Stimulated activated CD4-positive, alpha-beta T cell treated with anti-CD3 and anti-CD28 coated beads, Interleukin-4, amount 100 ng/mL, for 48 hours (primary cell): ENCODE results near the gene PER2.
"Not testable (repeated sequence)": the region's sequence is repeated elsewhere in the genome, so short reads cannot be mapped to it uniquely, and the experiment has no call there.

Experiments used
- DNase-seq, 2 donors: peaks; one replicate each; pipeline ENCODE4 v3.0.0-alpha.2; 2020; ENCODE audit warnings: low read depth in 2 of 2

The PER2 gene

DNA sequence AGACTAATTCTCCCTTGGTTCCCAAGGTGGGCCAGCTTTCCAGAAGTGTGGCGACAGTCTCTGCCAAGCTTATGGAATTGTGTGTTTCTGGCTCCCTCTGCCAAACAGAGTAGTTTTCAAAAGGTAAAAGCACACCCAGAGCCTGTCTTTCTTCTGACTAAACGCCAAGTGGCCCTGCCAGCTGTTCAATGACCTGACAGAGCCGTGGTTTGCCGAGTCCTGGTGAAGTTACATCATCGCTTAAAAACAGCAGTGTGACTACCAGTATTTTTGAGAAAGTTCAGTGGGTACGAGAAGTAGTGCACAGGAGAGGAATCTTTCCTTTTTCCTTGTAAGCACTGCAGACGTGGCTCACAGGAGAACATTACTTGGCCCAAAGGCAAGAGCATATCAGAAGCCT lies 1.9 kb downstream of the PER2 start:
- DNase-seq, result no peak

DNA sequence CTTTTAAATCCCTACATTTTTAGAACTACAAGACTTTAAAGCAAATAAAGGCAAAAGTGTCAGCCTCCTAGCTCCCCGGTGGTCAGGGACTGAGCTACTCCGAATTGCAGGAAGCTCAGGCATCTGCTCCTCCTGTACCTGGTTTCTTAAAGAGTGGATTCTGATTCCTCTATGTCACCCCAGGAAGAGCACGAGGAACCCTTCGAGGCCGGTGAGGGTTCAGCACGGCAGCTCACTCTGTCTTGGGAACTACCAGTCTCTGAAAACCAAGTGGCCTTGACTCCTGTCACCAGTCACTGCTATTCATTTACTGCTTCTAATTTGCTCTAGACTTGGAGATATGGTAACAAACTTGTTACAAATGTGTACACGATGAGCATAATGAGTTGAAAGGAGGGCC lies 2.3 kb downstream of the PER2 start:
- DNase-seq, result no peak

DNA sequence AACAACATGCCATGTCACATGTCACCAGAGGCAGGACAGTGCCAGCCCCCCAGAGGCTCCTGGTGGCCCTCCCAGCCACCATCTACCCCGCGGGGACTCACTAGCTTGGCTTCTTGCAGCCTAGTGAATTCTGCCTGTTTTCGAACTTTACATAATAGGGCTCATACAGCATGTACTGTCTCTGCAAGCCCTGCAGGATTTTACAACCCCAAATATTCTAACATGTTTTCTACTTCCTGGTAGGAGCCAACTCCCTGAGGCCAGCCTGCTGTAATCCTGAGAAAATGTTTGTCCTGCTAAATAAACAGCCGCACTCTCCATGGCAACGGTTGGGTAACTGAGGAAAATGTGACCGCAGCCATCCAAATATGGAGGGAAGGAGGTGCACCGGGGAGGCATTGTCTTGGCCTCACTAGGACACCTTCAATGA lies 2.7 kb downstream of the PER2 start:
- DNase-seq, result no peak

DNA sequence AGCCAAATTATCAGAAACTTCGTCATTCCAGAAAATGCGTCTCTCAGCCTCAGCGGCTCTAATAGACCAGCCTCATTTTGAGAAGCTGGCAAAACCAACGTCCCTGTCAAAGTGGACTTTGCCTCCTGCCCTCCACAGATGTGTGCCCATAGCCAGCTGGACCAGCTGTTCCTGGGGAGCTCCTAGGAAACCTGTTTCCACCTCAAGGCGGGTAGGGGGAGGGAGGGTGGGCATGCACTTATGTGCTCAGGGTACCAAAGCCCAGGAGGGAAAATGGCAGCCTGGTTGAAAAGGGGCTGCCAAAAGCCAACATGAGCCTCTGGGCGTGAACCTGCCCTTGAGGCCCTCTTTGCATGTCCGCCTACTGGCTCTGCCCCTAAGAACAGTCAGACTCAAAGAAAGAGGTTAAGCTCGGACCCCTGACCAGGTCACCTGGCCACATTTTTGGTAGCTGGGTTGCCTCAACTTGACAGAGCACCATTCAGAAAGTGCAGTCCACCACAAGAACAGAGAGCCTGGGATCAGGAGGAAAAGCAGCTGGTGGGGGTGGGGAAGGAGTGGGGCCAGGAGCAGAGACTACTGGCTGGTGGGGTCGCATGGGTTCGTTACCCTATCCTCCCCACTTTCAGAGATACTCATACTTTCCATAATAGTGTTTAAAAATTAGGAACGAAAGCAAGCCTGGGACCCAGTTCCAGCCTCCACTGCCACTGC lies 3.5 kb downstream of the PER2 start:
- no peak for DNase-seq

DNA sequence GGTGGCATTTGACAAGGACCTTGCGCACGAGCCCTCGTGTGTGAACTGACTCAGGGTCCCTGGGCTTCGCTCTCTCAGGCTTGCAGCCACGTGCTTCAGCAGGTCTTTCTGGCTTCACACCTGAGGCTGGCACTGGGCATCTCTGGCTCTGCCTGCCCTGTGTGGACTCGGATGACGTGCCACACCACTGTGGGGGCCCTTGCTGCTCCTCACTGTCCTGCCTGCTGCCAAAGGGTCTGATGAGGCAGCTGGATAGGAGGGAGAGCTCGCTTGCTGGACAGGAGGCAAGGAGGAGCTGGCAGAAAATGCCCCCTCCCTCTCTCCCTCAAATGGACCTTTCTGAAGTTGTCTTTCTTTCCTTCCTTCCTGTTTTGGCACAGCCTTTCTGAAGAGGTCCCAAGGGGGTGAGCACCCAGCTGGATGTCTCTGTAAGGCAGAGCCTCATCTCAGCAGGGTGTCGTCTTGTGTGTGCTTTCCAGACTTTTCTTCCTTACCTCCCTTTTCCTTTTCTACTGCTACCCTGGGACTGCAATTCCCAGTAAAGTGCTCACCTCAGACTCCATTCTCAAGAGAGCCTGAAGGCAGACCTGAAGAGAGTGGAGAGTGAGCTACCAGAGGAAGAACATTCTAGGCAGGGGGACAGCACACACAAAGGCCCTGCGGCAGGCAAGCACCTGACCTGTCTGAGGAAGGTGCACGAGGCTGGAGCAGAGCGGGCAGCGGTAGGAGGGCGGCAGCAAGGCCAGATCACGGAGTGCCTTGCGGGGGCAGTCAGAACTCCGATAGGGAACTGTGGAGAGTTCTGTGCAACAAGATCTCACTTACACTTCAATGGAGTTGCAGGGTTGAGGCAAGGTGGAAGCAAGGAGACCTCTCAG lies 5.3 kb downstream of the PER2 start:
- no peak for DNase-seq

DNA sequence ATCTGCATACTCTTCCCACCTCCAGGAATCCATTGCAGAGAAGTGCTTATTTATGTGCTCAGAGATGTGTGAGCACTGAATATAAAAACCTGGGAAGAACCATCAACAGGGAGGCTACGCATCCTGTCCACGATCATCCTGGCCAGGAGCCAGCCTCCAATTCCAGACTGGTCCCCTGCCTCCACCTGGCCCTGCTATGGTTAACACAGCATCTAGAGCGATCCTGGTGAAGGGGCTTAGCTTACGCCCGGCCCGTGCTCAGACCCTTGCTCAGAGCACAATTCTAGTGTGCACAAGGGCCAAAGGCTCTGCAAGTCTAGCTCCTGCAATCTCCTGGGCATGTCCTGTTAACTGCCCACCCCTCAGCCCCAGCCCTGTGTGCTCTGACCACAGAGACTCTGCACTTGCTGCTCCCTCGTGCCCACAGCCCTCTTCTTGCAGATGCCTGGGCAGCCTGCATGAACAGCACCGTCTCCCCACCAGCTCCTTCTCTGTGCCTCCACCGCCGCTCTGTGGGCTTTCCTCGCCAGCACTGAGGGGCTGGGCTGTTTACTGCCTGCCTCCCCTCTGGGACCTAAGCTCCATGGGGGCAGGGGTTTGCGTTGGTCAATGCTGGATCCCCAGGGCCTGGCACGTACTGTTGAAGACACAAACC lies 6.5 kb downstream of the PER2 start:
- DNase-seq, result no peak

DNA sequence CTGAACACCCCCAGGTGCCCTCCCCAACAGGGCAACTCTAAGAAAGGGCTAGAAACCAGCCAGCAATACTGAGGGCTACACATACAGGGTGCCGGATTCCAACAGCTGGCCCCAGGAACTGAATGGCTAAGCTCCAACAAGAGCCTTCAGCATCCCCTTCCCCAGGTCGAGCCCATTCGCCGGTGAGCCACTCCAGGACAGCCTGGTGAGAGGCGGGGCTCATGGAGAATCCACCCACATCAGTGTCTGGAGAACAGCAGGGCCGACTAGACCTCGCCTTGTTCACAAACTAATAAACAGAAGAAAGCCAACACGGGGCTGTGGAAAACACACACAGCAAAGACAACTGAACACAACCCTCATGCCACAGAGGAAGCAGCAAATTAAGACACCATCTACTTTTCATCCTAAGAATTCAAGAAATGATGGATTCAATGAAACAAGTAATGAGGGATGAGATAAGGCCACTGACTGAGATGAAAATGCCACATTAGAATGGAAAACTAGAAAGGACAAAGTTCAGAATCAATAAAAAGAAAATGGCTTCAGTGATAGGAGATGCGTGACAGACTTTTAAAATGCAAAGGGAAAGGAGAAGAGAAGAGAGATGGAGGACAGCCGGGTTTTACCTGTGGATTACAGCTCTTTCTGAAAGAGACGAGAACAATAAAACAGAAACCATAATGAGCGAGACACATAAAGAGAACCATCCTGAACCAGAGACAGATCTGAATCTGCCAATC lies 8.2 kb downstream of the PER2 start:
- no peak for DNase-seq

DNA sequence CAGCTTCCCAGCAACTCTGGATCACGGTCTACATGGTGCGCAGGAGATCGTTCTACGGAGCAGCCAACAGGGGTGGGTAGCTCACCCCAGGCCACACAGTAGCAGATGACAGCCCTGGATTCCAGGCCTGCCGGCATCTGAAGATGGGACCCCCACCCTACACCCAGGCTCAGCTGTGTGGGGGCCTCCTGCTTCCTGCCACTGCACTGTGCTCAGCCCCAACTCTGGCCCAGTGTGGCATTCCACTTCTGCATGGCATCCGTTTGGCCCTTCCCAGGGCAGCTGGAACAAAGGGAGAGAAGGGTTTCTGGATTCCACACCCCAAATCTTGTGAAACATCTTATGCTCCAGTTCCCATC lies 9.1 kb downstream of the PER2 start:
- no peak for DNase-seq

DNA sequence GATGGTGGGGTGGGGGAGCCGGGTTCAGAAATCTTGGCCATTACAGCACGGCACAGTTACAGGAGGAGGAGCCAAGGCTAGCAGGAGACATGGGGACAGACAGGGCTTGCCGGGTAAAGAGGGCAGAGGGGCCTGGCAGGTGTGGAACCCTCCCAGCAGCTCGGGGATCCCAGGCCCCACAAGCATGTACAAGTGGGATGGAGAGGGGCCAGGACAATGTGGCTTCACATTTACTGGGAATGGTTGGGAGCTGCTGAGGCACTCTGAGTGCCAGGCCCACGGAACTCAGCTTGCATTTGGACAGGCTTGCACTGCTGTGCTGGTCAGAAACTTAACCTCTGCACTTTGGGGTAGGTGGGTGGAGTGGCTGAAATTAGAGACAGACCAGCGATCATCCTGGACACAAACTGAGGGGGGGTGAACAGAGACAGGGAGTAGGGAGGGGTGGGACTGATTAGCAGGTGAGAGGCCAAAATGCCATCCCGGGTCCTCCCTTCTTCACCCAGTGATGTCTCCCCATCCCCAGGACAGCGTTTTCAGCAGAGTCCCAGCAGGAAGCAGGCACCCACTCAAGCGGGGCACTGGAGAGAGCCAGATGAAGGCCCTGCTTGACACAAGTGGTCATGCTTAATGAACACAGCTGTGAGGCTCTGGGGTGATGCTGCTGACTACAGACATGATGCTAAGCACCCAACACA lies 9.6 kb downstream of the PER2 start:
- no peak for DNase-seq

DNA sequence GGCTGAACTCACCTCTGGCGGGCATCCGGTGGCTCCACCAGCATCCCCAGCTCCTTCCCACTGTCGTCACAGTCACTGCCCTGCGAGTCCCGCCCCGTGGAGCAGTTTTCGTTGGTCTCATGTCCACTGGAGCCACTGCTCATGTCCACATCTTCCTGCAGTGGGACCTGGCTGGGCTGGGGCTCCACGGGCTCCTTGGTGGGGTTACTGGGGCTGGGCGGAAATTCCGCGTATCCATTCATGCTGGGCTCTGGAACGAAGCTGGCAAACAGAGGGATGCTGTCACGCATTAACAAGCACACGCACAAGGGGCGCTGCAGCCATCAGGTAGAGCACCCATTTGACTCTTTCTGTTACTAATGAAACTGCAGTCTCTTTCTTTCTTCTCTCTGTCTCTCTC lies 10.7 kb downstream of the PER2 start:
- no peak for DNase-seq

DNA sequence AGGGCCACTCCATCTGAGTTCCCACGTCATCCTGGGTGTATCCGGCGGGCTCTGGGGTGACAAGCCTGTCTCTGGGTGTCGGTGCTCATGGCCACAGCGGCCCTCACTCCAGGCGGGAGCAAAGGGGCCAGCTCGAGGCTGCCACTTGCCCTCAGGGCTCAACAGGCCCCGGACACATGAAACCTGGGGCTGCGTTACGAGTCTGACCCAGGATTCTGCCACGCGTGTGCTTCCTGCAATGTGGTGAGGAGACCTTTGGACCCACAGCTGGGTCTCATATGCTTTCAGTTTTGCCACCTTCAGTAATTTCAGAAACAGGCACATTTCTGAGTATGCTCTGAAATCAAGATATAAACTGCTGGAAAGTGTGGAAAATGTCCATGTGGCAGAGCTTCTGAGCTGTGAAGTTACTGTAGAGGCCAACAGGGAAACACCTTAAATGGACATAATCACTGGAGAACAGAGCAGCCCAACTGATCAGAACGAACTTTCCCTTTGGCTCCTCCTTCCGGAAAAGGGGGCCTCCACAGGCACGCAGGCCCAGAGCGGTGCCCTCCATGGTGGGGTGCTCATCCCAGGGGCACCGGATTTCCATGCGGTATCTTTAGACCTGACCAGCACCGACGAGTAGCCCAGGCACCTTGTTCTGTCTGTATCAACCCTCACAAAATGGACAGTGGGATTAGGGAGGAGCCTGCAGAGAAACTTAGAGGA lies 14.1 kb downstream of the PER2 start:
- no peak for DNase-seq

DNA sequence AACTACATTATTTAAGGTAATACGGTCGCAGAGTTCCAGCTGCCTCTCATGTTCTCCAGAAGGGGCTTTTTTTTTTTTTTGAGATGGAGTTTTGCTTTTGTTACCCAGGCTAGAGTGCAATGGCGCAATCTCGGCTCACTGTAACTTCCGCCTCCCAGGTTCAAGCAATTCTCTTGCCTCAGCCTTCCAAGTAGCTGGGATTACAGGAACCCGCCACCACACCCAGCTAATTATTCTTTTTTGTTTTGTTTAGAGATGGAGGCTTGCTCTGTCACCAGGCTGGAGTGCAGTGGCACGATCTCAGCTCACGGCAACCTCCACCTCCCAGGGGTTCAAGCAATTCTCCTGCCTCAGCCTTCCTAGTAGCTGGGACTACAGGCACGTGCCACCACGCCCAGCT lies 15.0 kb downstream of the PER2 start:
- DNase-seq, result not testable (repeated sequence)

DNA sequence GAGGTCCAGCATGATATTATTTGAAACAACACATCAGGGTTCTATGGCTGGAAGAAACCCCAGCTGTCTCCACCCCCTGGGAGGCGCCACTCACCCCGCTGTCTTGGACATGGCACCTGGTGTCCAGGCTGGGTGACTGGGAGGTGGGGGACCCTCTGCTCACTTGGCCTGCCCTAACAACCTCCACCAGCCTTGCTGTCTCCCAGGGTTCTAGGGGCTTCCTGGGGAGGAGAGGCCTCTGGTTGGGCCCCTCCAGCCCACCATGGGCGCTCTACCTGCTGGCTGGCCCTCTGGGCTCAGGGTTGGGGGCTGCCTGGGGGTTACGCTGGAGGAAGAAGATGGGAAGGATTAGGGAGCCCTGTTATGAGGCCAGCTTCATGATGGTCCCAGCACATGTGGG lies 16.3 kb downstream of the PER2 start:
- DNase-seq, result no peak

DNA sequence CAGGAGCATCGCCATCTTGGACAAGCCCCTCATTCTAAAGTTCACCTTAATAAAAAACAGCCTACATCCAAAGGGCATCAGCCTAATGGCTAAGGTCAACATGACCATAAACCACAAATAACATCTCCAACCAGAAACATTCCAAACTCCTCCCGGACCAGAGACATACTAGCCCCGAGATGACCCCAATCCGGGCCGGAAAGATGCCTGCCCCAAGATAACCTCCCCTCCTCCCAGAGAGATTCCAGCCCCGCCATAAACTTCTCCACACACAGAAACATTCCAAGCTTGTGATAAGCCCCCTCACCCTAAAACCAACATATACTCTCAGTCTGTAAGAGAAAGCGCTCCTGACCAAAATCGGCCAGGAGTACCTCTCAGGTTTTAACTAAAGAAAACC lies 16.7 kb downstream of the PER2 start:
- DNase-seq, result not testable (repeated sequence)

DNA sequence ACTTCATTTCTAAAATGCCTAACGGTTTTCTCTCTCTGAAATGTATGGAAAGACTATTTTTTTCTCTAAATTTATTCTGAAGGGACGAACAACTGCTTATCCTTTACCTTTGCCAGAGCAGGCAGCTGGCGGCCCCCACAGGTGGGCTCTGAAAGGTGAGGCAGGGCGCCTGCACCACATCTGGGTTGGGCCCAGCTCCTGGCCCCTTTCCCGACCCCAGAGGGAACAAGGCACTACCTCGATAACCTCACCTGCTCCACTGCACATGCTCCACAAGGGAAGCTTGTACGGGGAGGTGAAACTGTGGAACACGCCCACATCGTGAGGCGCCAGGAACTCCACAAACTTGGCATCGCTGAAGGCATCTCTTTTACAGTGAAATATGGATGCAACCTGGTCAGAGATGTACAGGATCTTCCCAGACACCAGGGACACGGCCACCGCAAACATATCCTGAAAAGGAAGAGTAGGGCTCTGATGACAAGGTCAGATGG lies 17.3 kb downstream of the PER2 start:
- no peak for DNase-seq

DNA sequence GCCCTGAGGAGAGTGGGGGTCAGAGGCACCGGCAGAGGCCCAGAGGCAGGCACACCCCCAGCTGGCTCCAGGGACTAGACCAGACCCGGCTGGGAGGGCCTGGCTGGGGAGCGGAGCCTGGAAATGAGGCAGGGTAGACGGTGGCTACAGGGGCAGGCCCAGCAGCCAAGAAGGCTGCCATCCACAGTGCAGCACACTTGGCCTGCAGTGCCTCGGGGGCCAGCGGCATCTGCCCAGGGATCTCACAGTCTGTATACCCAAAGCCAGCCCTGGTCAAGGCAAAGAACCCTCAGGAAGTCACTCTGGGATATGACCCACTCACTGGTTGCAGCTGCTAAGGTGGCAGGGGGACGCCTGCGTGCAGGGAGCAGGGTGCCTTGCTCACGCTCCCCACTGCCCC lies 17.8 kb downstream of the PER2 start:
- no peak for DNase-seq

DNA sequence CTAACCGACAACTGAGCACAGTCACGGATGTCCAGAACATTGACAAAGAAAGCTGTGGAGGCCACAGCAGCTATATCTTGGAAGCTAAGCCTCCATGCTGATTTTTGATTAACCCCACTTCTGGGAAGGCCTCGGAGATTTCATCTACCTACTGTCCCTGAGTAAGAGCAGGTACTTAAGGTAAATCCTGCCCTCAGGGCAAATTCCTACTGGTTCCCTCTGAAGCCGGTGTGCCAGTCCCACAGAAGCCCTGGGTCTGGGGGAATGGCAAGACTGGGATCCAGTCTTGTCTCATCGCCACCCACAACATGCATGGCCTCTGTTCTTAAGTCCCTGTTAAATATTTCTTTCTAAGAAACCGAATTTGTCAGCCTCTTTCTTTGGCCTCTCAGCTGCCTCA lies 18.7 kb downstream of the PER2 start:
- DNase-seq, result no peak

DNA sequence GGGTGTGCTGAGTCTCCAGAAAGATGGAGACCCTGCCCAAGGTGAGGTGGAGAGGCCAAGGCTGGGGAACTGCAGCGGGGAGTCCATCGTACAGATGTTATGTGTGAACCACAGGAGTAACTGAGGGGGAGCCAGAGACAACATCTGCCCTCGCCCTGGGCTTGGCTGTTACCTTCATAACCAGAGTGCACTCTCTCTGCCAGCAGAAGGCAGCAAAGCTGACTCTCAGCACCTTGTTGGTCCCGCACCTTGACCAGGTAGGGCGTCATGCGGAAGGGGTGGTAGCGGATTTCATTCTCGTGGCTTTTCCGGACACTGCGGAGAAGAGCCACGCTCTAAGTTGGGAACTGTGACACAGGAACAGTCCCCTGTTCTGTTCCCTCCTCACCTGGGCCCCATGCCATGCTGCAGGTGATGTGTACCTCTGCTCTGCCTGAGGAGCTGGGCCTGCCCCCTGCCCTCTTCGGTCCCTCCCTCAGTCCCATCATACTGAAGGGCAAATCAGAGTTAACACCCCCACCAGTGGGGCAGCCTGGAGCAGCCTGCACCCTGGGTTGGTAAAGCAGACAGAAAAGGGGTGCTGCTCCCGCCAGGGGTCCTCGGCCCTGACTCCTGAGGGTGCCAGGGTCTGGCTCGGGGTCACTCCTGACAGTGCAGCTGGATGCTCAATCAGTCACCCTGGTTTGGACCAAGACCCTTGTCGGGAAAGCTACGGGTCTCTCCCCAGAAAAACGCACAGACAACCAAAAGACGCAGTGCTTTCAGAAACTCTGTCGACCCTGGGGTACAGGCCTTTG lies 20.3 kb downstream of the PER2 start:
- DNase-seq, result no peak

DNA sequence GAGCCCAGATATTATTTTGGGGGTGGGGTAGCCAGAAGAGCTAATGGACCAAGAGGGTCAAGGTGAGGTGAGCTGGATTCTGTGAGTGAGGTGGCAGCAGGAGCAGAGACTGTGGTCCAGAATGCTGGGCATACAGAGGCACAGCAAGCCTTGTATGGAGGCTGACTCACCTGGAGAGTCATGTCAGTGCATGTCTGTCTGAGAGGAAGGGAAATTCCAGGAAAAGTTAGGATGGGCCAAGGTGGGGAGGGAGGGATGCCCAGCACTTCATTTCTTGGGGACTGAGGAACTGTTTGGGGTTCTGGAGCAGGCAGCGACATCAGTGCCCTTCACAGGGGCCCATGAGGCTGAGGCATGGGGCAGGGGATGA lies 21.1 kb downstream of the PER2 start:
- DNase-seq, result no peak

DNA sequence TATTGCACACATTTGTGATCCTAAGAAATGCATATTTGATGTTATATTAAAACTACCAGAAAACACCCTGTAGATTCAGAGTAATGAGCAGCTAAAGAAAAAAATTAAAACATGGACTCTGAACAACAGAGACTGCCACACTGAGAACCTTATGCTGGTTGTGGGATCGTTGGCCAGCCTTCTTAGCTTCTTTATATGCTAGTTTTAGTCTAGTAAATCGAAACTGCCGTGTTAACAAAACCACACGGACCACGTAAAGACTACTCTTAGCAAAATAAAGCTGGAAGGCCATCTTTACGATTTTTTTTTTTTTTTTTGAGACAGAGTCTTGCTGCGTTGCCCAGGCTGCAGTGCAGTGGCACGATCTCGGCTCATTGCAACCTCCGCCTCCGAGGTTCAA lies 22.8 kb downstream of the PER2 start:
- no peak for DNase-seq
